Bronchial epithelial cell (primary cell): ENCODE measurements around the gene SHC4. TPM values are rescaled to one million over a fixed set of nuclear protein-coding genes. Genes with fewer than 3 reads are reported as not detected.

Source experiments
- DNase-seq: peaks from one replicate; pipeline ENCODE4 v3.0.0-alpha.2; 2010; ENCODE audit warnings: low read depth
- FAIRE-seq: peaks from 2 replicates; lab custom pipeline; 2011; peaks lifted over from hg19 to GRCh38; lab: Jason Lieb, UNC
- H3K27me3 ChIP-seq: 2 replicates; pipeline ENCODE4 v1.5.1; 2011; ENCODE audit warnings: low read length; ENCODE audit not compliant: control insufficient read depth, insufficient read depth
- H3K36me3 ChIP-seq: 2 replicates; pipeline ENCODE4 v1.5.1; 2011; ENCODE audit warnings: low read length; ENCODE audit not compliant: control insufficient read depth, insufficient read depth
- H3K4me3 ChIP-seq: 2 replicates; pipeline ENCODE4 v1.5.1; 2011; ENCODE audit warnings: mild to moderate bottlenecking, low read depth, low read length, control low read depth
- CTCF ChIP-seq: IDR thresholded peaks from 2 replicates; pipeline ENCODE4 v1.5.1; 2011; ENCODE audit warnings: mild to moderate bottlenecking, moderate library complexity, low read length, control low read depth, inconsistent platforms; ENCODE audit not compliant: insufficient read depth, severe bottlenecking
- total RNA-seq: library from RNA; depleted of rRNA; stranded (reverse); fragments of >200 nt; gene quantifications from 2 replicates; pipeline ENCODE4 v1.2.1, GENCODE V29; 2014

SHC4 gene
- total RNA-seq, 1 donor from 2014 or later = under 0.01 TPM

- H3K36me3 ChIP-seq = no peaks in the 10 kb centered on the region
Observed at GRCh38 chr15:48832648-48833047, 131.1 kb downstream of the SHC4 start.

GRCh38 chr15:48828906-48829305, 134.8 kb downstream of the SHC4 start:
- Histone ChIP-seq H3K4me3 (no peak overlapping the region), H3K27me3 (no peaks in the 10 kb centered on the region), H3K36me3 (no peaks in the 10 kb centered on the region)
- DNase-seq = peak; percentile 71
- FAIRE-seq = no peak
- no peak for TF ChIP-seq CTCF

More at GRCh38 chr15:48832648-48833047, 131.1 kb downstream of the SHC4 start:
- DNase-seq (no peak), FAIRE-seq (no peak)
- no peaks in the 10 kb centered on the region for H3K27me3 ChIP-seq
- no peak for TF ChIP-seq CTCF
- no peak overlapping the region for H3K4me3 ChIP-seq

GRCh38 chr15:48828471-48828870, 135.2 kb downstream of the SHC4 start:
- DNase-seq (no peak), FAIRE-seq (no peak)
- no peaks in the 10 kb centered on the region for H3K27me3 ChIP-seq
- no peaks in the 10 kb centered on the region for H3K36me3 ChIP-seq
- no peak for TF ChIP-seq CTCF
- H3K4me3 ChIP-seq = no peak overlapping the region

GRCh38 chr15:48825075-48825474, 138.6 kb downstream of the SHC4 start:
- DNase-seq = no peak
- Histone ChIP-seq H3K36me3 (no peaks in the 10 kb centered on the region), H3K4me3 (no peak overlapping the region), H3K27me3 (no peaks in the 10 kb centered on the region)
- FAIRE-seq = no peak
- TF ChIP-seq CTCF = no peak

- Histone ChIP-seq H3K4me3 (no peak overlapping the region), H3K36me3 (no peaks in the 10 kb centered on the region), H3K27me3 (no peaks in the 10 kb centered on the region)
- DNase-seq (no peak), FAIRE-seq (no peak)
- no peak for TF ChIP-seq CTCF
Observed at GRCh38 chr15:48823706-48824105, 140.0 kb downstream of the SHC4 start.

GRCh38 chr15:48823237-48823636, 140.5 kb downstream of the SHC4 start:
- Histone ChIP-seq H3K27me3 (no peaks in the 10 kb centered on the region), H3K4me3 (no peak overlapping the region), H3K36me3 (no peaks in the 10 kb centered on the region)
- no peak for DNase-seq
- no peak for TF ChIP-seq CTCF
- no peak for FAIRE-seq
